Loucy (cell line): ENCODE results near the gene PEX16.

Experiments
- EZH2phosphoT487 ChIP-seq: fragments of 200-600 bp; IDR thresholded peaks from 2 replicates; pipeline ENCODE4 v1.6.1; 2018; ENCODE audit warnings: antibody characterized with exemption, mild to moderate bottlenecking, moderate library complexity, borderline replicate concordance
- TF ChIP-seq, protein P1 (sequence below): fragments of 200-600 bp; sonication (generic); conservative IDR thresholded peaks from 2 replicates; pipeline ENCODE4 v1.5.1; 2014; ENCODE audit warnings: mild to moderate bottlenecking, antibody characterized with exemption, low read length

DNA sequence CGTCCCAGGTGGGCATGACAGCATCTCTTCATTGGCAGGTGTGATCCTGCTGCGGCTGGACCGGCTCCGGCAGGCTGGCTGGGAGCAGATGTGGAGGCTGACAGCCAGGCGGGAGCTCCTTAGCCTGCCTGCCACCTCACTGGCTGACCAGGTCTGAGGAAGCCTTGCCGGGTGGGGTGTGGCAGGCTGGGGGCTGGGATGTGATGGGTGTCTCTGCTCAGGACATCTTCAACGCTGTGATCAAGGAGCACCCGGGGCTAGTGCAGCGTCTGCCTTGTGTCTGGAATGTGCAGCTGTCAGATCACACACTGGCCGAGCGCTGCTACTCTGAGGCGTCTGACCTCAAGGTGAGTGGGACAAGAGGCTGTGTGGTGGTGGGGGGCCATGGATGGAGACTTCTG, 8.3 kb upstream of the PEX16 start:
- TF ChIP-seq, protein P1, sequence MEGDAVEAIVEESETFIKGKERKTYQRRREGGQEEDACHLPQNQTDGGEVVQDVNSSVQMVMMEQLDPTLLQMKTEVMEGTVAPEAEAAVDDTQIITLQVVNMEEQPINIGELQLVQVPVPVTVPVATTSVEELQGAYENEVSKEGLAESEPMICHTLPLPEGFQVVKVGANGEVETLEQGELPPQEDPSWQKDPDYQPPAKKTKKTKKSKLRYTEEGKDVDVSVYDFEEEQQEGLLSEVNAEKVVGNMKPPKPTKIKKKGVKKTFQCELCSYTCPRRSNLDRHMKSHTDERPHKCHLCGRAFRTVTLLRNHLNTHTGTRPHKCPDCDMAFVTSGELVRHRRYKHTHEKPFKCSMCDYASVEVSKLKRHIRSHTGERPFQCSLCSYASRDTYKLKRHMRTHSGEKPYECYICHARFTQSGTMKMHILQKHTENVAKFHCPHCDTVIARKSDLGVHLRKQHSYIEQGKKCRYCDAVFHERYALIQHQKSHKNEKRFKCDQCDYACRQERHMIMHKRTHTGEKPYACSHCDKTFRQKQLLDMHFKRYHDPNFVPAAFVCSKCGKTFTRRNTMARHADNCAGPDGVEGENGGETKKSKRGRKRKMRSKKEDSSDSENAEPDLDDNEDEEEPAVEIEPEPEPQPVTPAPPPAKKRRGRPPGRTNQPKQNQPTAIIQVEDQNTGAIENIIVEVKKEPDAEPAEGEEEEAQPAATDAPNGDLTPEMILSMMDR: no peak
- no peak for TF ChIP-seq EZH2phosphoT487
